ENCODE data around the gene SCYL1. TPM values are rescaled to one million over a fixed set of nuclear protein-coding genes. Genes with fewer than 3 reads are reported as not detected.

Gene SCYL1
- total RNA-seq, 1 donor = 125 TPM

GRCh38 chr11:65547446-65548125 is 22.7 kb downstream of the SCYL1 start:
- no peak for TF ChIP-seq CTCF (IDR thresholded peaks at IDR 0.05; ENCODE audit: insufficient read depth, low read depth, low read length)
- no peak overlapping the region for H3K4me3 ChIP-seq (ENCODE audit: low read depth, low read length)
- no peak for DNase-seq (ENCODE audit: low read depth)

- TF ChIP-seq CTCF (IDR thresholded peaks at IDR 0.05; ENCODE audit: insufficient read depth, low read depth, low read length) = no peak
Observed at GRCh38 chr11:65548395-65548794, 23.5 kb downstream of the SCYL1 start.

GRCh38 chr11:65549096-65549495 is 24.2 kb downstream of the SCYL1 start:
- H3K4me3 ChIP-seq (ENCODE audit: low read depth, low read length) = no peak overlapping the region
- DNase-seq (ENCODE audit: low read depth) = no peak
- no peak for TF ChIP-seq CTCF (IDR thresholded peaks at IDR 0.05; ENCODE audit: insufficient read depth, low read depth, low read length)

More at GRCh38 chr11:65548395-65548794, 23.5 kb downstream of the SCYL1 start:
- DNase-seq (ENCODE audit: low read depth) = no peak
- H3K4me3 ChIP-seq (ENCODE audit: low read depth, low read length) = no peak overlapping the region

DNA sequence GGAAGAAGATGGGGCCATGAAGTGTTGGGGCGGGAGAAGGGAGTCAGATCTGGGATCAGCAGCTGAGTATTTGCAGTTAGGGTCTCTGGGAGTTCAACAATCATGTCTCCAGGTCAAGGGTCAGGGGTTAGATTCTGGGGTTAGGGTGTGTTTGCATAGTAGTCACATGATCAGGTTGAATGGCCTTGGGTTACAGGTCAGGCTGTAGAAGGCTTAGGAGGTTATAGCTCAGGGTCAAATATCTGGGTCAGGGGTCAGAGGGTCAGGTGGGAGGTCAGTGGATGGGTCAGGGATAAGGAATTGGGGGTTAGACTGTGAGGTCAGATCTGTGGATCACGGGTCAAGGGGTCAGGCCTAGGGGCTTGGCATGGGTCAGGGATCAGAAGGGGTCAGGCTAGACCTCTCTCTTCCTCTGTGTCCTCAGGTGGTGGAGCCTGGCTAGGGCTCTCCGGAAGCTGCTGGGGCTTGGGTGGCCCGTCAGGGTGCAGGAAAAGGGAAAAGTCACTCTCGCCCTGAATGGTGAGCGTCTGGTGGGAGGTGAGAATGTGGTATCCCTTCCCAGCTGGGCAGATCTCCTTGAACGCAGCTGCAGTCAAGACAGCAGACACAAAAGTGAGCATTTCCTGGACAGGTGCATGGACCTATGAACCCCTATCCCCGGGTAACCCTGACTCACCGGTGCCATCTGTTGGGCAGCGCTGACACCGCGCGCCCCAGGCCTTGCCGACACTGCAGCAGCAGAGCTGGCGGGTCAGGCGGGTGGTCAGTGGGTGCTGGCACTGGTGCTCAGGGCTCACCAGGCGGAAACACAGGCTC is 26.9 kb downstream of the SCYL1 start:
- no peak overlapping the region for H3K4me3 ChIP-seq (ENCODE audit: low read depth, low read length)
- DNase-seq (ENCODE audit: low read depth) = peak; percentile 41
- TF ChIP-seq CTCF (IDR thresholded peaks at IDR 0.05; ENCODE audit: insufficient read depth, low read depth, low read length) = peak; percentile 56

DNA sequence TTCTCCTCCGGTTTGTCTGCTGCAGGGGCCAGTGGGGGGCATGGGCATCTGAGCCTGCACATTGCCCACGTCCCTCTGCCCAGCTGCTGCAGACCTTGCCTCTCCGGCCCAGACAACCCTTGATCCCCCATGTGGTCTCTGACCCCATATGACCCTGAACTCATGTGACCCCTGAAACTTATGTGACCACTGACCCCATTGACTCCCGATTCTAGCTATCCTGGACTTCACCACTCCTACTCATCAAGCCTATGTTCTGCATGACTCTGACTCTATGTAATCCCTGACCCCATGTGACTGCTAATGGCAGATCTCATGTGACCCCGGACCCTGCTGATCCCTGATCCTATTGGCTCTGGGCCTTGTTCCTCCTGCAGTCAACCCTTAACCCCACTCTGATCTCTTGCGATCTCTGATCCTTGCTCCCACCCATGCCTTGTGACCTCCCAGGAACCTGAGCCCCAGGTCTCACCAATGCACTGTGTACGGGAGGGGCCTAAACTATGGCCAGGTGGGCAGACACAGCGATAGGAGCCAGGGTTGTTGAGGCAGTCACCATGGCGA is 27.6 kb downstream of the SCYL1 start:
- no peak for DNase-seq (ENCODE audit: low read depth)
- H3K4me3 ChIP-seq (ENCODE audit: low read depth, low read length) = no peak overlapping the region
- TF ChIP-seq CTCF (IDR thresholded peaks at IDR 0.05; ENCODE audit: insufficient read depth, low read depth, low read length) = no peak

DNA sequence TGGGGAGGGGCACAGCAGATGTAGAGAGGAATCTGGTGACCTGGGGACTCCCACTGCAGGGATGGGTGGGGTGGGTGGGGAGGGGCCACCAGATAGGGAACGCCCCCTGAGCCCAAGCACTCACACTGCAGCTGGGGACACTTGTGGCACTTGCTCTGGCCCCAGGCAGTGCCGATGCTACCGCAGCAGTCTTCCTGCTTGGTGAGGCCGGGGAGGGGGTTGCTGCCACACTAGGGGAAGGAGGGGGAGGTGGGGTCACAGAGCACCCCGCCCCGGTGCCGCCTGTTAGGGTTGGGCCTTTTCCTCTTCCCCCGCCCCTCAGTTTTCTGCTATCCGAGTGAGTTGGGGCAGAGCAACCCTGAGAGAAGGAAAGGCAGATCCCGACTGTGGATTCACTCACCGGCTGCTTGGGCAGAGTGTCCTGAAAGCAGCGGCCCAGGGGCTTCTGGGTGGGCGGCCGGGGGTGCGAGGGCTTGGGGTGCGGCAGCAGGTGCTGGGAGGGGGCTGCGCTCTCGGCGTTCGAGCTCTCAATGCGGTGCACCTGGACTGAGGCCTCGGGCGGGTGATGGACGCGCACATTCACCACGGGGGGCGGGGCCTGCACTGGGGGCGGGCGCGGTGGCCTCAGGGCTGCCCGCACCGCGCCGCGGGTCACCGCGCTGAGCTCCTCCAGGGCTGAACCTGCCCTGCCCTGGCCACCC is 28.6 kb downstream of the SCYL1 start:
- no peak for TF ChIP-seq CTCF (IDR thresholded peaks at IDR 0.05; ENCODE audit: insufficient read depth, low read depth, low read length)
- H3K4me3 ChIP-seq (ENCODE audit: low read depth, low read length) = no peak overlapping the region
- no peak for DNase-seq (ENCODE audit: low read depth)

All from fibroblast of villous mesenchyme (primary cell).